Activated effector memory CD4-positive, alpha-beta T cell treated with anti-CD3 and anti-CD28 coated beads, Interleukin-2, amount 50 U/mL, for 16 hours (primary cell): Measurements from ENCODE around the gene NPHP4.
"Not testable (repeated sequence)": the region's sequence is repeated elsewhere in the genome, so short reads cannot be mapped to it uniquely, and the experiment has no call there.

Source experiments
- DNase-seq: peaks from one replicate; pipeline ENCODE4 v3.0.0-alpha.2; 2020

Gene NPHP4

DNA sequence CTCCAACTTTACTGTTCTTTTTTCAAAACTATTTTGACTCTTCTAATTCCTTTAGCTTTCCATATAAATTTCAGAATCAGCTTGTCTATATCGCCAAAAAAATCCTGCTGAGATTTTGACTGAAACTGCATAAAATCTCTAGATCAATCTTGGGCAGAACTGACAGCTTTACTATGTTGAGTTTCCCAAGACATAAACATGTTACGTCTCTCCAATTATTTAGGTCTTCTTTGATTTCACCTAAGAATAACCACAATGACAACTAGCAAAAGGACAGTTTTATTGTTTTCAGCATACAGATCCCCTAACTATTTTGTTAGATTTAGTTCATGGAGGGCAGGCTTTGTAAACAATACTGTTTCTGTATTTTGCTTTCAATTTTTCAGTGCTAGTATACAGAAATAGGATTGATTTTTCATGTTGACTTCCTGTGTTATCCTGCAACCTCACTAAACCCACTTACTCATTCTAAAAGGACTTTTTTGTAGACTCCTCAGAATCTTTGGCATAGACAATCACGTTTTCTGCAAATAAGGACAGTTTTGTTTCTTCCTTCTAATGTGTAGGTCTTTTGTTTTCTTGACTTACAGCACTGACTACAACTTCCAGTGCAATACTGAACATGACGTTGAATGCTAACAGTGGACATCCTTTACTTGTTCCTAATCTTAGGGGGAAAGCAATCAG, 63.4 kb downstream of the NPHP4 start:
- no peak for DNase-seq

DNA sequence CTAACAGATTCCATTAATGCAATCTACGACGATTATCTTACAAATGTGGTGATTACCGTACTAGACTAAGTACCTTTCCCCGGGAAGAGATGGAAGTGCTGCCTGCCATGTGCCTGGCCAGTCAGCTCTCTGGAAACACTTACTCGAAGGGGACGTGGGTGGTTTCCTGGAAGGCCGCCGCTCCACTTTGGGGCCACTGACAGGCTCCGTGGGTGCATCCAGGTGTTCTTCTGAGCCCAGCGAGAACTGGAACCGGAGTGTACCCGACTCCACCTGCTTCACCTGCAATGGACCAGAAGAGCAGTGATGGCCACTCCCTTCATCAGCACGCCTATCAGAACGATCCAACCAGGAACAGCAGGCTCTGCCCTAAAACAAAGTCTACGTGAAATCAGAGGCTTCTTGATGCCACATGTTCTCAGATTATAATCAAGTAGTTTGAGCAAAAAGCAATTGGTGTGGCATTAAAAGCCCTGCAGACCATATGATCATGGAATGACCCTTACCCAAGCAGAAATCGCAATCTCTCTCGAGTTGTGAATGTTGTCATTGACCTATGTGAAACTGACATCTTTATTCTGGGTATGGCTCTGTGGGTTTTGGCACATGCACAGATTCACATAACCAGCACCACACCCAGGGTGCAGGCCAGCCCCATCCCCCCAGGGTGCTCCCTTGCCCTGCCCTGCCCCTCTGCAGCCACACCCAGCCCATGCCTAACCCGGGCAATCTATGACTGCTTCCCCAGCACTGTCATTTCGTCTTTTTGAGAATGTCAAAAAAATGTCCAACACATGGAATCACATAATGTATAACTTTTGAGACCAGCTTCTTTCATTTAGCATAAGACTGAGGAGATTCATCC, 64.5 kb downstream of the NPHP4 start:
- no peak for DNase-seq

DNA sequence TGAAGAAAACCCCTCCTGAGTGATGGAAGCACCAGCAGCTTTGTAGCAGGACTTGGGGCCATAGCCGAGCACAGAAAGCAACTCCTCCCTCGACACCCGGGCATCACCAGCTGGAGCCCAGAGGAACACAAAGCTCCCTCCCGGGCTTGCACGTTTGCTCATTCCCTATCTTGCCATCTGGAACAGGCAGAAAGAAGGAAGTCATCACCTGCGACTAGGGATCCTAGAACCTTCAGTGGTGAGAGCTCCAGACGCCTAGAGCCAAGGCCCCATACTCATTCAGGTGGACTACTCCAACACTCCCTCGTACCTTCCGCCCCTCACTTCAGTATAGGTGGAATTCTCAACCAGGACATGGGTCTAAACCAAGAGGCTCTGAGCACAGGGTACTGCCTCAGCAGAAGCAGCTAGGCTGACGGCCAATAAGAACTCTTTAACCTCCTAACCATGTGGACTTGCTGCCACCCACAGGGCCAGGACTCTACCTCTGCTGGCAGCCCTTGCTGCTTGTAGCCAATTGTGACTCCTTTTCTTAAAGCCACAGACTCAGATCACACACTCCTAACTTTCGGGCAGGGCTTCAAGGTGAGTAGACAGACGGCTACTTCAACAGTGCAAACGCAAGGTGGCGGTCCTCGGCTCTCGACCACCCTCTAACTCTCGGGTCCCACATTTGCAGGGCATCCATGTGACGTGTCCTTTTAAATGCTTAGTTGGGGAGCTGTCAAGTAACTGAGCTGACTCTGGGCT, 65.4 kb downstream of the NPHP4 start:
- DNase-seq = no peak

DNA sequence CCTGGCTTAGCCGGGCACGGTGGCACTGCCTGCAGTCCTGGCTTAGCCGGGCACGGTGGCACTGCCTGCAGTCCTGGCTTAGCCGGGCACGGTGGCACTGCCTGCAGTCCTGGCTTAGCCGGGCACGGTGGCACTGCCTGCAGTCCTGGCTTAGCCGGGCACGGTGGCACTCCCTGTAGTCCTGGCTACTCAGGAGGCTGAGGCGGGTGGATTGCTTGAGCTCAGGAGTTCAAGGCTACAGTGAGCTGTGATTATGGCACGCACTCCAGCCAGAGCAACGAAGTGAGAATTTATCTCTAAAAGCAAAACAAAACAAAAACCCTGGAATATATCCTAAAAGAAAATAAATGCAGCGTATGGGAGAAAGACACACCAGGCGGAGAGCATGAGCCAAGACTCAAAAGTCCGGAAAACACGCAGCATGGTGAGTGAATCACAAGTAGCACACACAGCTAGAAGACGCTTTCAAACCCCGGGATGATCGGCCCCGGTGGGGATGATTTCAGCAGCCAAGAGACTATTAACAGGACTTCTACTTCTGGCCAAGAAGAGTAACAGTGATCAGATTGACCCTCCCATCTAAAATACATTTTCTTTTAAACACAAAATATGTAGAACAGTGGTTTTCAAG, 69.4 kb downstream of the NPHP4 start:
- DNase-seq = not testable (repeated sequence)

DNA sequence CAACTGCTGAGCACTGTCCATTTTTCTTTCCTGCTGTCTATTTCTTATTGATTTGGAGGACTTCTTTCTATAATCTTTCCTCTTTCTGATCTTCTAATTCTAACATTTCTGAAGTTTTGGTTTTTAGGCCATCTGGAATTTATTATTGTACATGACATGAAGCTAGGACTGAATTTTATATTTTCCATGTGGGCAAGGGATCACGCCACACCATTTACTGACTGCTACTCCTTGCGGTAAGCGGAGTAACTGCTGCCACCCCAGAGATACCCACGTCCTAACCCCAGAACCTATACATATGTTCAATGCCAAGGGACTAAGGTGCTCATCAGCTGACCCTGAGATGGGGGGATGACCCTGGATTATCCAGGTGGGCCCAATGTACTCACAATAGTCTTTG, 70.6 kb downstream of the NPHP4 start:
- no peak for DNase-seq

DNA sequence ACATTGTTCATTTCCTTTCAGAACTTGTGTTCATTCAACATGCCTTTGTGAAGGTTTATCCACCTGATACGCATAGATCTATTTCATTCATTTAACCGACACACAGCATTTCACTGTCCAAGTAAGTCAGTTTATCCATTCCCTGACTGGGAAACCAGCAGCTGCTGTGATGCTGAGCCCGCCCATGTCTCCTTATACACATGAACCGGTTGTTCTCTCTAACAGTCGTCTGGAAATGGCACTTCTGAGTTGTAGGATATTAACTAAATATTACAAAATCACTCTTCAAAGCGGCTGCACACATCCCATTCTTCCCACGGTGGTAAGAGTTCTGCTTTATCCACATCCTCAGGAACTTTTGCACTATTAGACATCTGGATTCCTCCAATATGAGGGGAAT, 71.1 kb downstream of the NPHP4 start:
- DNase-seq = no peak

DNA sequence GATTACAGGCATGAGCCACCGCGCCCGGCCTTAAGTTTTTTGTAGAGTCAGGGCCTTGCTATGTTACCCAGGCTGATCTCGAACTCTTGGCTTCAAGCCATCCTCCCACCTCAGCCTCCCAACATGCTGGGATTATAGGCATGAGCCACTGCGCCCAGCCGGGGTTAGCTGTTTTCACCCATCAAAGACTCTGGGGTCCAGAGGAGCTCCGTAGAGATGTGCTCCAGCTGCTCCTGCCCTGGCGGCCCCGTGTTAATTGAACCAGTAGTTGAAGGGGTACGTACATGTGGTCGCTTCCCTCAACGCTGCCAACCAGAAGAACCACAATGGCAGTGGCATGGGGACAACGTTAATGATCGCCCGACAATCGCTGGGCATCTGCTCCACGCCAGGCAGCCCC, 72.0 kb downstream of the NPHP4 start:
- no peak for DNase-seq

DNA sequence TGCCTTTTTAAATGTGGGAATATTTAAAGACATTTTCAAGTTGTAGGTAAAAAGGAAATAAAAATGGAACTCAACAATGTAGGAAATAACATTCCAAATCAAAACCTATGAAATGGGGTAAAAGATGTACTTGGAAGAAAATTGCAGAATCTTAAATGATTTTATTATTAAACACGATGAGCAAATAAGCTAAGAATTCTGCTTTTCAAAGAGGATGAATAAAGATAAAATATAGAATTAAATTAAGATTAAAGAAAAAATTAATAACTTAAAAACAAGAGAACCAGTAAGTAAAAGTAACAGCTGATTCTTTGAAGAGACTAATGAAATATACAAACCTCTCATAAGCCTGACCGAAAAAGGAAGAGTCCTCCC, 74.0 kb downstream of the NPHP4 start:
- no peak for DNase-seq

DNA sequence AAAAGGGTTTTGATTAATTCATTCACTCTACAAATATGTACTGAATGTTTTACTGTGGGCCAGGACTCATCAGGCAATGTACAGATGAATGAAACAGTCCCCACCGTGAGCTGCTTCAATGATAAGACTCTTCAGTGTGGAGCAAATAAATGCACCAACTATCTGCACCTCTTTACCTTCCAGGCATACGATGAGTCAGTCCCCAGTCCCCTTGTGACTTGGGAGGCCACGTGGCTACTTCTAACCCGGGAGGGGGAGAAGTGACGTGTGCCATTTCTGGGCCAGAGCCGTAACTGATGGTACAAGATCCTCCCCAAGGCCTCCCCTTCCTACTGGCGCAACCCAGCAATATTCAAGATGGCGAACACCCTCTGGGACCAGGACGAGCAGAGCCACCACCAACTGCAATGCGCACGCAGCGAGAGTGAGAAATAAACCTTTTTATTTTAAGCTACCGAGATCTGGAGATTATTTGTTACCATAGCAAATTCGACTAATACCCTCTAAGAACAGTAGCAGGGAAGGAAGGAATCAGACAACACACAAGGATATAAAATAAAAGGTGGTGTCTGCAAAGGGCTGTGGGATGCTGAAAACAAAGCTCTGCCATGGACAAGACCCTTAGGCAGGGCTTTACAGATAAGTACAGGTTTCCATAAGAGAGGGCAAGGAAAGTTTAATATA, 74.5 kb downstream of the NPHP4 start:
- DNase-seq = no peak

DNA sequence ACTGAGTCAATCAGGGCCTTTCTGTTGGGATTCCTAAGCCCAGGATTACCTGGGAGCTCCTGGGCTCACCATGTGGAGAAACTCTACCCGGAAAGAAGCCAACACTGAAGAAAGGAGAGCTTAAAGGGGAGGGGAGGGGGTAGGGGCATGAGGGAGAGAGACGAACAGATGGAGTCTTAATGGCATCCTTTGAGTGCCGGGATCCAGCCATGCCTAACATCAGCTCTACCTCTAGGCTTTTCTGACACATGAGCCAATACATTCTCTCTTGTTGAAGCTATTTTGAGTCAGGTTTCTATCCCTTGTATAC, 75.0 kb downstream of the NPHP4 start:
- DNase-seq = no peak

DNA sequence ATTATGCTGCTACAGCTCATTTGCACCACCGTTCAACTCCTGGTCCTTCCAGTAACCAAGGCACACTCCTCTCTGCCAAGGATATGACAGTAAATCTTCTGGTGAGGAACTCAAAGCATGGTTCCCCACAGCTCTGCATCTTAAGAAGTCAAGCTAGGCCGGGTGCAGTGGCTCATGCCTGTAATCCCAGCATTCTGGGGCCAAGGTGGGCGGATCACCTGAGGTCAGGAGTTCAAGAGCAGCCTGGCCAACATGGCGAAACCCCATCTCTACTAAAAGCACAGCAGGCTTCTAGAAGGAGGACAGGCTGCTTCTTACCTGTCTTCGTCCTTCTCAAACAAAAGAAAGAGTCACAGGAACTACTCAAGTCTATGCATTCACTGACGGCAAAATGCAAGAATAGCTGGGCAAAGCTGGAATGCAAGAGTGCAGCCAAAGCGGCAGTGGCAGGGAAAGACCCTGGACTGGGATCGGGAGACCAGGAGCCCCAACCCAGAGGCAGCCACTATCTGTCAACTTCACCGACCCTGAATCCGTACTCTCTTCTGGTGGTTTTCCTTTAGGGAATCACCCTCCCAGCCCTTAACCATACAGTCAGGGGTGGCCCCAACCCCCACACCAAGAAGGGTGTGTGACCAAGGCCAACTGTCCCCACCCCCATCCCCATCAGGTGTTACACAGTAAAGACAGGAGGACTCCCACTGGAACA, 75.5 kb downstream of the NPHP4 start:
- DNase-seq = no peak

DNA sequence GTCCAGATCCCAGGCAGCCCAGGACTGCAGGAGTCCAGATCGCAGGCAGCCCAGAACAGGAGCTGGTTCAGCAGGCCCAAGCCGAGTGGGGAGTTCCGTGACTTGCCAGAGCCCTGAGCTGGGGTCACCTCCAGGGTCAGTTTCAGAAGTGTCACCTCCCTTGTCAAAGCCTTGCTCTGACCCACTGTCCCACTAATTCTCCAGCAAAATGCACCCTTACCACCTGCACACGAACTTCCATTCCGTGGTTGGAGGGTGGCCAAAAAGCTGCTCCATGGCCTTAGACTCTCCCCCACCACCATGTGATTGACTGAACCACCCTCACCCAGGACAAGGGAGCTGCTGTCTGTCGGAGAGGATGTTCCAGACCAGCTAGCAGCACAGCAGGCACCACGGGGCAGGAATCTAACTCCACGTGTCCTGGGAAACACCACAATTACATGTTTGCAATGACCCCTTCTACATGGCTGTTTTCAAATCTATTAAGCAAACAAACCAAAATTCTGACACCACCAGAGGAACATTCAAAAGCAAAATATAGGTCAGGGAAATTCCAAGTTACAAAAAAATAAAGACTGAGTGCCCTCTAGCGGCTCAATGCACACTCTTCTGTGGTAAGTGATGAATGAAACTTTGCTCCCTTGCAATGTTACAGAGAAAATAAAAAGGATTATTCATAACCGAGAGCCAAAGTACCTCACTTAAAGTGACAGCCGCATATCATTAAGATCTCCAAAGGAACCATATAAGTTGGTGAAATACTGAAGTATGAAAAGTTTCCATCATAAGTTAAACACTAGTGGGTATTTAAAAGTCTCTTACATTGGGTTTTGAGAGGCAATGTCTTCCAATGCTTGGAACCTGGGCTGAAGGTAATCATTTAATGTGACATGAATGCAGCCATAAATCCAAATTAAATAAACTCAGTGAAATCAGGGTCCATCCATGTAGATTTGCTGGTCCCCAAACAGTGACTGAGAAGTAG, 76.3 kb downstream of the NPHP4 start:
- no peak for DNase-seq

DNA sequence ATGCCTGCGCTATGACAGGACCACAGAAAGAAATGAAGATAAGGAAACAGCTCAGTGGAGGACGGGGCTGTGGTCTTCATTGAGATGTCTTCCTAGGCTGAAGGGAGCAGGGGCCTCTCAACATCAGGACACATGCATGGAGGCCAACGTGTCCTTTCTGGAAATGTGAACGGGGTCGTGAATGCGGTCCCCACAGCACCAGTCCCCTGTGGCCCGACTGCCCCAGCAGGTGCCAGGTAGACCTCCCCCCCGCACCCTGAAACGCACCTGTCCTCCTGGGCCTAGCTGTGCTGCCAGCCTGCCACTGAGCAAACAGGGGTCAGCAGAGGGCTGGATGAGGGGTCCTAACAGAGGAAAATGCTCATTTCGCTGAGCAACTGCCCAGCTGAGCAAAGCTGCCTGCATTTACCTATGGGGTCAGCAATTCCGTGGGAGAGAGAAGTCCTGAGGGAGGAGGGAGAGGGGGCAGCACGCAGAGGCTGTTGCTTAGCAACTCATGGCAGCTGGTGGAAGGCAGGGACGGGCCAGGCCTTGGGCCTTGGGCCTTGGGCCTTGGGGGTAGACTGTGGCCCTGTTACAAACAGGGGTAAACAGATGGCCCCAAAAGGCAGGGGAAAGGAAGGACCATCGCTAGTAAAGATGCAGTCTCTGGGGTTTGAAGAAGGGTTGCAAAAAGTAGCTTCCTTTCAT, 77.4 kb downstream of the NPHP4 start:
- no peak for DNase-seq

DNA sequence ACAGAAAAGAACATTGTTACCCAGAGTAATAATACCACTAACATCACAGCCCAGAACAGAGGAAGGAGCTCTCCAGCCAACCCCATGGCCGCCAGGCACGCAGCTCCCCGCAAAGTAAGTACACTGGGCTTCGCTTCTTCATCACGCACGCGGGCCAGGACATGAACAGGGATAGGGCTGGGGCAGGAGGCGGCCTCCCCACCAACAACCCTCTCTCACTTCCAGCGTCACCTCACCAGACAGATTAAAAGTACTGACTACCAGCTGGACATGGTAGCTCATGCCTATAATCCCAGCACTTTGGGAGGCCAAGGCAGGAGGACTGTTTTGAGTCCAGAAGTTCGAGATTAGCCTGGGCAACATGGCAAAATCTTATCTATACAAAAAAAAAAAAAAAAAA, 78.3 kb downstream of the NPHP4 start:
- no peak for DNase-seq

DNA sequence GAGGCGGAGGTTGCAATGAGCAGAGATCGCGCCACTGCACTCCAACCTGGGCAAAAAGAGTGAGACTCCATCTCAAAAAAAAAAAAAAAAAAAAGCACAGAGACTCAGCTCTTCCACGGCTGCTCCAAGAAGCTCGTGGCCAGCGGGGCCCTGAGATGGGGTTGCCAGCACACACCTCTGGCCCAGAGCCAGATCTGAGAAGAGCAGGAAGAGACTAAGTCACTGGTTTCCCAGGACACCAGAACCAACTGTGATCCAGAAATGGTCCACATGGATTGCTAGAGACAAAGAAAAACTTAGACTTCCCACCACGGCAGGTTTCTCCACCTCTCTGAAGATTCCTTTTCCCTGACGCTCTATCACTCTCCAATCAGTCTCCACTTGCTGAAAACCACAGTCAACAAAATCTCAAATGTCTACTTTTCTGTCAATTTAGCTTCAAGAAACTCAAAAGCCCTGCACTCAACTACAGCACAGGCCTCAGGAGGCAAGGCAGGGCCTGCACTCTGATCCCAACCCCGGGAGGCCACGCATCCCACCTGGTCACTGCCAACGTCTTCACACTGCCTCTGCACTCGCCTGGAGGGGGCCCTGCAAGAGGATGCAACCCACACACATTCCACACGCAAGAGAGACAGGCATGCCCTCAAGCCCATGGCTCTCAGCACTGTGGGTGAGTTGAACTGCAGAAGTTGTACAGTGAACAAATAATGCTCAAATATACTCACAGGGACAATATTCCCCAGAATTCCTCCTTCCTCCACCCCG, 79.0 kb downstream of the NPHP4 start:
- no peak for DNase-seq

DNA sequence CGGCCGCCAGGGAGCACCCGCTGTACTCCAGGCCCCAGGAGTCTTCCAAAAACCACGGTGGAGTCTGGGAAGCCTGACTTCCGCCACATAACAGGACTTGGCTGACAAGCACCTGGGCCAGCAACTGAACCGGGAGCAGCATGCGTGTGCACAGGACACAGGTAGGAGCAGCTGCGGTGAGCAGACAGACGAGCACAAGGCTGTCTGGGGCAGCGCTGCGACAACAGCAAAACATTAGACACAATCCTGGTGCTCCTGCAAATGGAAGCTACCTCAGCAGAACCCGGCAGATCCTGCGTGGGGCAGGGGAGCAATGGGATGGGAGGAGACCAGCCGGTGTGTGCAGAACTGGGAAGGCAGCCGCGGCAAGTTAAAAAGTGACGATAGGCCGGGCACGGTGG, 80.4 kb downstream of the NPHP4 start:
- DNase-seq = no peak

DNA sequence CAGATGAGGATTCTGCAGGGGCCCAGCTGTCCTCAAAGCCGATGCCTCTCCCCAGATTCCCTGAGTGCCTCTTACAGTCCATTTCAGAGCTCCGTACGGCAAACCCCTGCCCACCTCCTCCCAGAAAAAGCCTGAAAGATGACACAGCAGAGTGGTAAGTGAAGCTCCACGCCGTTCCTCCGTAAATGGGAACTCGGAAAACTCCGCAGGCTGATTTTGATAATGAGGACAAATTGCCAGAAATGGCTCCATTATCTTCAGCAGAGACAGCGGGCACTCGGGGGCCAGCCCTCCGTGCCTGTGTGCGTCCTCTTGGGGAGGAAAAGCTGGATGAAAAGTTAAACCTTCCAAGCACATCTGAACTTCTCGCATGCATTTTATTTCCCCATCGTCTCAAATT, 81.1 kb downstream of the NPHP4 start:
- DNase-seq = no peak

DNA sequence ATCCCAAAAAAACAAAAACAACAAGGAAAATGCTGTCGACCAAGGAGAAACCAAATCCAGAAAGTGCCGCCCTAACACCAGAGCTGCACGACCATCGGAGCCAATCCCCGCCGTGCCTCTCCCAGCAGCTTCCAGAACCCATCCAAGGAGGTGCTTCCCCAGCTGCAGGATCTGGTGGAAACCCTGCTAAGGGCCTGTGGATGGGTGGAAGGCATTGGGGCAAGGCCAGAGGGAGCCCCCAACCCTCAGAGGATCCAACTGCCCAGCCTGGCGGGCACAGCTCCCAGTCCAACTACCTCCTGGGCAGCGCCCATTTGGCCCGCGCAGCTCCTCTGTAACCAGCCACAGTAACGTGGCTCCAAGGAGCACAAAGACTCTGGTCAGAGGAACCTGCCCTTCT, 81.6 kb downstream of the NPHP4 start:
- DNase-seq = no peak

DNA sequence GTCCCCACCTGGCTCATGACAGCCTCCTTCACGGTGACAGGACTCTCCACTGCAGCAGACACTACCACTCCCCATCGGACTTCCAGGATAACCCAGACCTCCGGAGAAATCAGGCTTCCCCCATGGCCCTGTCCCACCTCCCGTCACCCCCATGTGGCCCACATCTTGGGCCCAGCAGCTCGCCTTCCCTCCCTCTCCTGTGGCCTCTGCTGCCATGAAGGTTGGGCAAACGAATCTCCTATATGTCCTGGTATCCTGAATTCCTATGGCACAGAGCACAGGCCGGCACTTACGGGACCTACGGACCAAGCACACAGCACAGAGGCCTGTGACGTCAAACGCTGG, 82.0 kb downstream of the NPHP4 start:
- no peak for DNase-seq
